NCI-H748 (cell line): ENCODE measurements around the gene CHRDL2.

ENCODE experiments used
- DNase-seq: peaks from one replicate; lab custom pipeline; 2025; ENCODE audit not compliant: unreplicated experiment; lab: John Stamatoyannopoulos, UW

The CHRDL2 gene

DNA sequence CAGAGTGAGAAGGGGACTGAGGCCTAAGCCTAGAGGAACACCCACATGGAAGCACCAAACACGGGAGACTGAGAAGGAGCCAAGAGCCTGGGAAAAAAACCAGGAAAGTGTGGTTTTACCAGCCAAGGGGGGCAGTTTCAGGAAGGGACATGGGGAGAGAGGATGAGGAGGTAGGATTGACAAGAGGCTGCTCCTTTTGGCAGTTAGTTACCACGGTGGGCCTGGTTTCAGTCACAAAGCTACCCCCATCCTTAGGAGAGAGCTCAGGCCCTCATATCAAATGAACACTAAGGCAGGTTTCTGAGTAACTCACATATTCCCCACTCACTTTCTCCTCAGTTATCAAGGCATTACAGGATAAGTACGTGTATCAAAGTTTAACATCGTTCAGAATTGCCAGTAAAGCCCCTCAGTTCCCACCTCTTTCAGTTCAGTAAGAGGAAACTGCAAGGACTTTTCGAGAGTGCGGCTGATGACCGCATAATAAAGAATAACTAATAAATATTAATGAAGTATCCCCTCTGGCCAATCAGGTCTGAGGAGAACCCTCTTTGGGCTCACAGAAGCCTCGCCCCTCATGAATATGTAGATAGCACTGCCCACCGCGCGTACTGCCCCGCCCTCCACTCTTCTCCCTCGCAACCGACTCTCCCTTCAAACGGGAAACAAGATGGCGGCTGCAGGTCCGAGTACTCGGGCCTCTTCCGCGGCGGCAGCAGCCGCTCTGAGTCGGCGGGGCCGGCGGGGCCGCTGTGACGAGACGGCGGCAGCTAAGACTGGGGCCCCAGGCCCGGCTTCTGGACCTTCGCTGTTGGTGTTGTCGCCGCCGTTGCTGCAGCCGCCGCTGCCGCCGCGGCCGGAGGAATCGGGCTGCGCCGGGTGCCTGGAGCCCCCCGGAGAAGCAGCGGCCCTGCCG, 17.2 kb upstream of the CHRDL2 start, which contains the start of gene RNF169:
Gene RNF169 (plus strand): TSS at position 639 of the 916 bp plus-strand sequence. CDS start 32 bp downstream, at position 671.
- DNase-seq: peak; percentile 98

DNA sequence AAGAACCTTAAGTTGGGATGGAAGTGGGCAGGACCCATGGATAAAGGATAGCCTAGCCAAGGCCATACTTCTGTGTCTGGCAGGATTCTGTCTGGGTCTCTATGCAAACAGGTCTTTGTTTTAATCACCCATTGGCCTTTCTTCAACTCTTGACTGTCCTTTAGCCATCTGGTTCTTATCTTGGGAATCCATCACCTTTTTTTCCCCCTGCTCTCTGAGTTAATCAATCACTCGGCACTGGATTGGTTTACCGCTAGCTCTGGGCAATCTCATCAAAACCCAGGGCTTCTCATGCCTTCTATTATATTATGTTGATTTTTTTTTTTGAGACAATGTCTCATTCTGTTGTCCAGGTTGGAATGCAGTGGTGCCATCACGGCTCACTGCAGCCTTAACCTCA, 15.6 kb upstream of the CHRDL2 start:
- no peak for DNase-seq

DNA sequence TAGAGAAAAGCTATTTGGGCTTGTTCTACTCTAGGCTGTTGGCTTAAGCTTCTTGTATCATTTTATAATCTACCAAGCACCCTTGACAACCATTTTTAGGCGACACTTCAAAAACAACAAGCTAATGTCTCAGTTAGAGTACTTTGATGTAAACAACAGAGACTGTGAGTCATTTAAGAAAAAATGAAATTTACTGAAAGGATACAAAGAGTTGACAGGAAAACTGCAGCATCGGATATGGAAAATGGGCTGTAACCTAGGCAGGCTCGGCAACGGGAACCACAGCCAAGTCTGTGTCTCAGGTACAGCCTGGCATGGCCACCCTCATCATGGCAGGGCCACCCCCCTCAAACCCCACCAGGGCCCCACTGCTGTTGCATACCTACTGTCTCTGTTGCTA, 13.1 kb upstream of the CHRDL2 start:
- DNase-seq: no peak

DNA sequence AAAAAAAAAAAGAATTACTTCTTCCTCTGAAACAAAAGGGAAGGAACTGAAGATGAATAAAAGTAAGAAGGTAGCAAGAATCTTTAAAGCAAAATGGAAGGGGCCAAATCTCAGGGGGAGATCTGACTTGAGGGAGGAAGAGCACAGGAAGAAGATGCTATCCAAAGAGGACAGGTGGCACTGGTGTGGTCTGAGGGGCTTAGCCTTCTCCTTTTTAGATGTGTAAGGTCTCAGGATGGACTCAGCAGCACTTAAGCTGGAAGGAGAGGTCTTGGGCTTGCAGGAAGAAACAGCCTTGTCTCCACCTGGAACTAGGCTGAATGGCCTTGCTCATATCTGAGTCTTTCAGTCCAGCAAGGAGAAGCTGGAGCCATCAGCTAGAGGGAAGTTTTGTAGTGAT, 12.4 kb upstream of the CHRDL2 start:
- no peak for DNase-seq

DNA sequence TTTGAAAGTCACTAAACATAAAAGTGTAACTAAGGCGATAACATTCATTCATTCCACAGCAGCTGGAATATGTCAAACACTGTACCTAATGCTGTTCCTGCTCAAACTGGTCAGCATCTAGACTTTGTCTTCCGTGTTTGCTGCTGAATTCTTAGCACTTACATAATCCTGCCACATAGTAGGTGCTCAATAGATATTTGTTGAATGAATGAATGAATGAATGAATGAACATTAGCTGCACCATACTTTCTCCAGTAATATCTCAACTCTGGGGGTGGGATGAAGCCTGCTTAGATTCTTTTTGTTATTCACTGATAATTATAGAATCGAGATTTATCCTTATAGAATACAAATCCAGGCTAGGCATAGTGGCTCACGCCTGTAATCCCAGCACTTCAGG, 10.8 kb upstream of the CHRDL2 start:
- no peak for DNase-seq

DNA sequence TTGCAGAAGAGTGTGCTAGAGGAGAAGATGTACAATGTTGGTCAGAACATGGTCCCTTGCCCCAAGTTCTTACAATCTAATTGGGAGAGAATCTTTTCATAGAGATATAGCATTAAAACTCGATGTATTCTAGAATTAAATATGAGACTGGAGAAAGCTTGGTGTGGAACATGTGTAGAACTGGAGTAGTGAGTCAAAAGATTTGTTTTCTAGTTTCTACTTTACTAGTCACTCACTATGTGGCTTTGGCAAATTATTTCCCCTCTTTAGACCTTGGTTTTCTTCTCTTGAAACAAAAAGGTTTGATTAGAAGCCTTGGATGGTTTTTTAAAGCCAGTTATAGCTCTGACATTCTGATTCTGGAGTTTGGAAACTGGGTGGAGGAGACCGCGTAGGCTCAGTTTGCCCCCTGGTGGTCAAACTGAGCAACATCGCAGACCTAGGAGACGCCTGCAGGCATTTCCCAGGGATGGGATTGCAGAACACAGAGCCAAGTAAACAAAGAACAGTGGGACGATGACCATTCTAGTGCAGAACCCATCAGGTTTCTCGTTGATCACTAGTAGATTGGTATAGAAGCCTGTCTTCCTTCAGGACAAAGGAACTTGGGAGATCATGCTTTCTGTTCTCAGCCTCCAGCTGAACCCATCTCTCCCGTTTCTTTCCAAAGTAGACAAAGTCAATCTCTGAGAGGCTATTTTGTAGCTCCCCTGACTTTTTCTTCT, 8.5 kb upstream of the CHRDL2 start:
- DNase-seq: peak; percentile 67

DNA sequence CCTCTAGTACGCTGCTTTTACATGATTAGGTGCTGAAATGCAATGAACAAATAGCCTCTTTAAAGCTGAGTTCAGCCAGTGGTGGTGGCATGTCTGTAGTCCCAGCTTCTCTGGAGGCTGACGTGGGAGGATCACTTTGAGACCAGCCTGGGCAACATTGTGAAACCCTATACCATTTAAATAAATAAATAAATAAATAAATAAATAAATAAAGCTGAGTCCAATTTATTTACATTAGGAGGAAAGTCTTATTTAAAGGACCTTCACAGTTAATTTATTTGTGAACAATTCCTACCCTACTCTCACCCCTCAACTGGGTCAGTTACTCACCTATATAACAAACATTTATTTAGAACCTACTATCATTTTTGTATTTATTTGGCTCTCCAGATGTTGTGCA, 4.8 kb upstream of the CHRDL2 start:
- no peak for DNase-seq

DNA sequence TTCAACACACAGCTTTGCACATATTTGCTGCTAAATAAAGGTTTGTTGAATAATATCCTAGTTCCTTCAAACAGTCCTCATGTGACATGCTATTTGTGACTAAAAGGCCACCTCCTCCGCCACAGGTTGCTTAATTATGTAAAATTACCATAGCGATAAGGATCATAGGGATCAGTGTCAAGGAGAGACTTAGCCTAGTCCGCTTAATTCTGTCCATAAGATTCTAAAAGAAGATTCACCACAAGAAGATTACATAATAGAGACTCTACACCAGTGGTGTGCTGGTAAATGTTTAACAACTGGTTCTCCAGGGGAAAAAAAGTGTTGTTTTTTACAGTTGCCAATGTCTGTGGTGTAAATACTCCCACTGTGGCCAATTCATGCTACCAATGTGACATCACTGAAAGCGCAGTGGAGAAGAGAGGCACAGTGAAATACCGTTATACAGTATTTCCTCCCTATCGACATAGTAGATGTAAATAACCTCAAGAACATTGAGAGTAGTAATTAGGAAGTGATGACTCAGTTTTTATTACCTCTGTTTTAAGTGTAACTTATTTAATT, 4.2 kb upstream of the CHRDL2 start:
- DNase-seq: no peak

DNA sequence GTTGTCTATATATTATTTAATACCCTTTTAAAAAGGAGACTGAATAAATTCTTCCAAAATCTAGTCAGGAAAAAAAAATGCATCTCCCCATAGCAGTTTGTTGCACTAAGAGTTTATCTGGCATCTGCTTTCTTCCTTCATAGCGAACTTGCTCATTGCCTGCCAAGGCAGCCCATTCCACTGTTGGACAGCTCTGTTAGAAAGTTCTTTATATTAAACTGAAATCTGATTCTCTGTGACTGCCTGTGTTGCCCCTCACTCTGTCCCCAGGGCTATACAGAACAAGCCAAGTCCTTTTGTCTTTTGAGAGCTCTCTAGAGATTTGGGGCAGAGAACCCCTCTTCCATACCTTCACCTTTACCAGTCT, 3.3 kb upstream of the CHRDL2 start:
- no peak for DNase-seq

DNA sequence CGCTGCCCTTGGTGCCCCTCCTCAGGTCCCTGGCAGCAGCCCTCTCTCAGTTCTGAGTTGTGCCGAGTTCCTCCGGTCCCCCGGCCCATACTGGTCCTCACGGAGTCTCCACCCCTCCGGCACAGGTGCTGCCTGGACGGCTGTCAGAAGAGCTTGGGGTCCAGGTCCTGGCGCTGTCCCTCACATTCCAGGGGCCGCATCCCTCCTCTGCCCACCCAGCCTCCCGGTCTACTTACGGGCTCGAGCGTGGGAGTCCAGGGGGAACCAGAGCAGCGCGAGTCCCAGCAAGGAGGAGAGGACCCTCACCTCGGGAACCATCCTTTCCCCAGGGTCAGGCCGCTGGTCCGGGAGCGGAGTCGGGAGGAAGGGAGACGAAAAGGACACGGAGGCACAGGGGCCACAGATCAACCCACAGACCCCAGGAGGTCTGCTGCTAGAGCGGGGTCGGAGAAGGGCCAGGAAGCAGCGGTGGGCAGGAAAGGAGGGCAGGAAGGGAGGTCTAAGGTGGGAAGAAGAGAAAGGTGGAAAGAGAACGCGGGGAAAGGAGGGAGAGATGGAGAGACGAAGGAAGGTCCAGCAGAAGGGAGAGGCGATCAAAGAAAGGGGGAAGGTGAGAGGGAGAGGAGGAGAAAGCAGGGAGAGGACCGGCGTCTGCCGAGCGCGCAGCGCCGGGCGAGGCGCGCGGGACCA, 510 bp downstream of the CHRDL2 start:
- no peak for DNase-seq

DNA sequence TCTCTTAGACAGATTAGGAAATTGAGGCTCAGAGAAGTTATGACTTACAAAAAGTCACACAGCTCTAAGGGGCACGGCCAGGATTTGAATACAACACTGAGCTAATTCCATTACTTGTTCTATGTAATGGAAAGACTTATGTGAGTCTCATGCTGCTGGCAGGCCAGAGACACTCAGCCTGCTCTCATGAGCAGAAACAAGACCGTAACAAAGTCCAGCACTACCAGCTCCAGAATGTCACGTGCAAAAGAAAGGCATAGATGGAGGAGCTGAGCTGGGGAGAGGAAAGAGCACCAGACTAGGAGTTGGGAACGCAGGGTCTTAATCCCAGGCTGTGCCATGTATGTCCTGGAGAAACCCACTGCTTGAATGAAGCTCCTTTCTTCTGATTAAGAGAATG, 1.8 kb downstream of the CHRDL2 start:
- no peak for DNase-seq

DNA sequence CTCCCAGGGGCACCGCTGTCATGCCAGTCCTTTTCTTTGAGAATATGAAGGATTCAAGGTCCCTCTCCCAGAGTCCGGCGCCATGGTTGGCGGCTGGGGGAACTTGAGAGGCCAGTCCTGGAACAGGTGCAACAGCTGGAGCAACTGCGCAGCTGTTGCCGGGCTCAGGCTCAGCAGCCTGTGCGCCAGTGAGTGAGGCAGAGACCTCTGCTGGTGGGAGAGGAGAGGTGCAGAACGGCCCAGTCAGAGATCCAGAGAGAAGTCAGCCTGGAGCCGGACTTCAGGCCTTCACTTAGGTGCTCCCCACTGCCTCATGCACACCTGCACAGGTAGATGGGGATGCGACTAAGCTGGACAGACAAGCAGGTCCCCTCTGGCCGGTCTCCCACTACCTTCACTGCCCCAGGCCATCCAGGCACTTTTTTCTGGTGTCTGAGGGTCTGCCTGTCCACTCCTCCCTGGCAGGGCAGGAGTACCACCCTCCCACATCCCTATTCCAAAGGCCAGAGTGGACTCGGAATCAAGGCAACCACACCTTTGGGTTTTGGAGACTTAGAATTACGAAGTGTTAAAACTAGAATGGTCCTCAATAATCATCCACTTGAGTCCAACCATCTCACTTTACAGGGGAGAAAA, 4.6 kb downstream of the CHRDL2 start:
- DNase-seq: peak; percentile 82

DNA sequence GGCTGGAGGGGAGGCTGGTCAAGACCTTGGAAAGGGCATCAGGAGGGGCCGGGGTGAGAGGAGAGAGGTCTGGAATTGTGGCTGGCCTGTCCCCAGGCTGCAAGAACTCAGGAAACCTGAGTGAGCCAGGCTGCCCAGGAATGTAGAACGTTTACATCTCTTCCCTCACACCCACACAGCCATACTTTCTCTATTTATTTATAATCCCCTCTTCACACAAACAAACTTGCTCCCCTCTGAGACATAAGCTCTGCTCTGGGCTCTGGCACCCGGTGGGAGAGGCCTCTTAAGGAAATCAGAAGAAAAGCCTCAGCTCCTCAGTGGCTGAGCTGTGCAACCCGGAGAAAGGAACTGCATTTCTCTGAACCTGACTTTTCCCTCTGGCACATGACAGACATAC, 5.5 kb downstream of the CHRDL2 start:
- DNase-seq: no peak

DNA sequence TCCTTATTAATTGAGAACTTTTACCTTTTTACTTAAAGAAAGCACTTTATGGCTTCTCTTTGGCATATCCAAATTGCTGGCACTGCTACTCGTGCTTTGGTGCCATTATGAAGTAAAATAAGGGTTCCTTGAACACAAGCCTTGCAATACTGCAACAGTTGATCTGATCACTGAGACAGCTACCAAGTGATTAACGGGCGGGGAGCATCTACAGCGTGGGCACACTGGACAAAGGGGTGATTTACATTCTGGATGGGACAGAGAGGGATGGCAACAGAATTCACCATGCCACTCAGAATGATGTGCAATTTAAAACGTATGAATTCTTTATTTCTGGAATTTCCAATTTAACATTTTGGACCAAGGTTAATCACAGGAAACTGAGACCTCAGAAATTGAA, 7.7 kb downstream of the CHRDL2 start:
- DNase-seq: no peak

DNA sequence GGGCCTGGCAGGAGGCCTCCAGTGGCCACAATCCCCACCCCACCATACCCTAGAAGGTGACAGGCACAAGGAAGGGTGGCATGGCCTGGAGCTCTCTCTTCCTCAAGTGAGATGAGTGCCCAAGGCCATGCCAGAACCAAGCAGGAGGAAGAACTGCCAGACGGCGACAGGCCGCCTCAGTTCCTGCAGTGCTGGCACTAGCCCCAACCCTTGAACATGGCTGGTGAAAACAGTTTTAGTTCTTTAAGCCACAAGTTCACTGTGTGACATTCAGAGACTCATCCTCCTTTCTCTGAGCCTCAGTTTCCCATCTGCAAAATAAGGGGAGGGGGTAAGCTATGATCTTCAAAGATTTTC, 9.8 kb downstream of the CHRDL2 start:
- no peak for DNase-seq

DNA sequence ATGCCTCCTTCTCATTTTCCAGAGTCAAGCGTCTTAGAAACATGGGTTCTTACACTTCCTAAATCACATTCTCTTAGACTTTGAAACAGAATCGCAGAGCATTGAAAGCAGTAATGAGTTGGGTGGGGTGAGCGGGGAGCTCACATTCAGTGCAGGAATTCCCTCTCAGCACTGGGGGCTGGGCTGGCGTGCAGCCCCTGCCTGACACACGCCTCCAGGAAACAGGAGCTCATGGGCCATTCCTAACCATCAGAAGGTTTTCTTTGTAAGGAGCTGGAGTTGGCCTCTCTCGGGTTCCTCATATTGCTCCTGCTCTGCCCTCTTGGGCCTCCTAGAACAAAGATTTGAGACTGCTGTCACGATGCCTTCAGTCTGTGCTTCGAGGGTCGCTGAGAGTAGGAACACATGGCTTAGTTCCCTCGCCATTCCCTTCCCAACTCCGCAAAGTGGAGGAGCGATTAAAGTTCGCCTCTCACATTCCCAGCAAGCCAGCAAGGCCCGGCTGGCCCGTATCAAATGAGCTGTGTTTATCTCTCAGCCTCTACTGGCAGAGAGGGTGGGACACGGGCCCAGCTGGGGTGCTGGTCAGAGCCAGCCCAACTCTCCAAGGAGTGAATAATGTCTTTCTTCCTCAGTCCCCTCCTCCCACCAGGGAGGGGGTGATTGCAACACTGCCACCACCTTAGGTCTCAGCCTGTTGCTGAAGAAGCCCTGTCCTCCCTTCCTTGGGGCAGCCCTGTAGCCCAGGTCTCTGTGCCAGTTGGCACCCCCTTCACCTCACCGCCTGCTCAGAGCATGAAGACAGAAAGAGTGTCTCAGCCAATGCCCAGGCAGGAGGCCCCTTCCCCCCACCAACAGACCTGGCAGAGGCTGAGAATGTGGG, 10.4 kb downstream of the CHRDL2 start:
- DNase-seq: no peak

DNA sequence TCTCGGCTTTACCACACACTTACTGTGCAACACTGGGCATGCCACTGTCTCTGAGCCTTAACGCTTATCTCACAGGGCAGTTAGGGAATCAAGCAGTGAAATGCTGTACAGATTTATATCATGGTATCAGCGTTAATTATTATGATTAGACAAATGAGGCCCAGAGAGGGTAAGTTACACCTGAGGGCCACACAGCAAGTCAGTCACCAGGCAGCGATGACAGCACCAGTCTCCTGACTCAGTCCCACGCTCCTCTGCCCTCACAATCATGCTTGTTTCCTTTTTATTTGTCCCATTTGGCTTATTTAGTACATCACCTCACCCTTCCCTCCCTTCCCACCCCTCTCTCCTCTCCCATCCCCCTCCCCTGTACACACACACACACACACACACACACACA, 12.2 kb downstream of the CHRDL2 start:
- no peak for DNase-seq

DNA sequence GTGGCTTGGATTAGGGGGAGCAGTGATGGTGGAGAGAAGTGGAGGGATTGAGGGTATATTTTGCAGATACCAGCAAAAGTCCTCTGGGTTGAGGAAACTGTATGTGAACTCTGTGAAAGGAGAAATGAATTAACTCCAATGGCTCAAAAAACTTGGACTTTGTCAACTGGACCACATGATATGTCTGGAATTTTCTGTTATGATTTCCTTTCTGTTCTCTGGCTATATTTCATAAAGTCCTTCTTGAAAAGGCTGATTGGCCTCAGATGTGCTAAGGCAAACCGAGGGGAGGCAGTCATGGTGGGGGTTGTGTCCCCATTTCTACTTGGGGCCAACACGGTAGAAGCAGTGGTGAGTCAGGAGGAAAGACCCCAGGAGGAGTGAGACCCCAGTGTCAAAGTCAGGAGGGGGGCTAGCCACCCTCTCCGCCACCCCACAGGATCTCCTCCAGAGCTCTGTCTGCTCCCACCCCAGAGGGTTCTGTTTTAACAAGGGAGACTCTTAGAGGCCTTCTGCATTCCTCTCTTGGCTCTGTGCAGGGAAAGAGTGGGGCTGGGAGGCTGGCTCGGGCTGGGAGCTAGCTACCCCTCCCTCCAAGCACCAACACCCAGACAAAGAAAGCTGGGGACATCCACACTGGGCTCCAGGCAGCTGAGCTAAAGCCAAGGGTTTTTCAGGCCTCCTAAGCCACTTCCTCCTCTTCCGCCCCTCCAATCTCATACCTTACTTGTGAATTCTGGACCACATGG, 13.8 kb downstream of the CHRDL2 start:
- DNase-seq: no peak

DNA sequence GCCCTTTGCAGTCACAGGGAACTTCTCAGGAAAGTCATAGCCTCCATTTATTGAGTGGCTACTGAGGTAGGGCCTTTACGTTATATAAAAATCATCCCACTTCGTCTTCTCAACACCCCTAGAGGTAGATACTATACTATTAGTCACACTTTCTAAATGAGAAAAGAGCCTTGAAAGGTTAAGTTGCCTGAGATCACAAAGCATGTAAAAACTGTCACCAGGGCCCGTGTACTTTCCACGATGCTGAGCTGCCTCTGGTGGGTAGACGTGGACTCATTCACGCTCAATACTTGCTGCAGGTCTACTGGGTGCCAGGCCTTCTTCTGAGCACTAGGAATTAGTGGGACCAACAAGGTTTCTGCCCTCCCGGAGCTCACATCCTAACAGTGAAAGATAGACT, 16.3 kb downstream of the CHRDL2 start:
- DNase-seq: no peak
